Activated CD4-positive, alpha-beta T cell treated with anti-CD3 and anti-CD28 coated beads, Interleukin-10, Interleukin-2, amounts not matched to agents 100 ng/mL and 50 ng/mL, durations not matched to agents 16 hours and 8 hours (primary cell): Measurements from ENCODE around the gene PAX7.
"Not testable (repeated sequence)": the region's sequence is repeated elsewhere in the genome, so short reads cannot be mapped to it uniquely, and the experiment has no call there.

Experiments
- DNase-seq: peaks from one replicate; pipeline ENCODE4 v3.0.0-alpha.2; 2020

The PAX7 gene

GRCh38 chr1:18666317-18666920 is 35.8 kb downstream of the PAX7 start:
- no peak for DNase-seq

GRCh38 chr1:18667333-18667732 is 36.7 kb downstream of the PAX7 start:
- DNase-seq, result no peak

GRCh38 chr1:18668046-18668445 is 37.4 kb downstream of the PAX7 start:
- no peak for DNase-seq

GRCh38 chr1:18668750-18669404 is 38.2 kb downstream of the PAX7 start:
- DNase-seq, result no peak

GRCh38 chr1:18670121-18670867 is 39.6 kb downstream of the PAX7 start:
- DNase-seq, result no peak

- DNase-seq, result no peak
Observed at GRCh38 chr1:18670868-18671225, 40.2 kb downstream of the PAX7 start.

- DNase-seq, result no peak
Observed at GRCh38 chr1:18673976-18674375, 43.3 kb downstream of the PAX7 start.

- DNase-seq, result peak; percentile 5
Observed at GRCh38 chr1:18676332-18676781, 45.7 kb downstream of the PAX7 start.

- peak; percentile 62 for DNase-seq
Observed at GRCh38 chr1:18681423-18681835, 50.8 kb downstream of the PAX7 start.

GRCh38 chr1:18682375-18682774 is 51.7 kb downstream of the PAX7 start:
- no peak for DNase-seq

GRCh38 chr1:18684303-18684702 is 53.7 kb downstream of the PAX7 start:
- DNase-seq, result no peak

GRCh38 chr1:18686540-18686939 is 55.9 kb downstream of the PAX7 start:
- no peak for DNase-seq

GRCh38 chr1:18687273-18687672 is 56.6 kb downstream of the PAX7 start:
- DNase-seq, result no peak

- no peak for DNase-seq
Observed at GRCh38 chr1:18691648-18692047, 61.0 kb downstream of the PAX7 start.

- DNase-seq, result no peak
Observed at GRCh38 chr1:18693256-18694098, 62.8 kb downstream of the PAX7 start.

- not testable (repeated sequence) for DNase-seq
Observed at GRCh38 chr1:18694289-18694688, 63.6 kb downstream of the PAX7 start.

- no peak for DNase-seq
Observed at GRCh38 chr1:18697541-18697940, 66.9 kb downstream of the PAX7 start.

- DNase-seq, result no peak
Observed at GRCh38 chr1:18700530-18700929, 69.9 kb downstream of the PAX7 start.

GRCh38 chr1:18701183-18701582 is 70.5 kb downstream of the PAX7 start:
- DNase-seq, result no peak

GRCh38 chr1:18703041-18703621 is 72.5 kb downstream of the PAX7 start:
- DNase-seq, result no peak

GRCh38 chr1:18705811-18706210 is 75.2 kb downstream of the PAX7 start:
- DNase-seq, result no peak

- no peak for DNase-seq
Observed at GRCh38 chr1:18707696-18708257, 77.1 kb downstream of the PAX7 start.

GRCh38 chr1:18710002-18710401 is 79.4 kb downstream of the PAX7 start:
- no peak for DNase-seq
